GM12891 (cell line): ENCODE data around the gene XCL1.
"Not testable (repeated sequence)": the region's sequence is repeated elsewhere in the genome, so short reads cannot be mapped to it uniquely, and the experiment has no call there.

Experiments used
- PAX5 ChIP-seq: IDR thresholded peaks from 2 replicates; pipeline ENCODE4 v1.6.1; 2011; ENCODE audit warnings: low read length, moderate library complexity, mild to moderate bottlenecking; ENCODE audit not compliant: insufficient read depth, severe bottlenecking
- POLR2A ChIP-seq: IDR thresholded peaks from 2 replicates; pipeline ENCODE4 v1.6.1; 2011; ENCODE audit warnings: low read depth, low read length, control low read depth
- POLR2AphosphoS5 ChIP-seq: IDR thresholded peaks from 2 replicates; pipeline ENCODE4 v1.6.1; 2011; ENCODE audit warnings: low read depth, low read length, control low read depth
- SPI1 ChIP-seq: IDR thresholded peaks from 2 replicates; pipeline ENCODE4 v1.6.1; 2011; ENCODE audit warnings: low read depth, low read length, control low read depth
- TAF1 ChIP-seq: IDR thresholded peaks from 2 replicates; pipeline ENCODE4 v1.6.1; 2011; ENCODE audit warnings: low read depth, low read length, control low read depth

DNA sequence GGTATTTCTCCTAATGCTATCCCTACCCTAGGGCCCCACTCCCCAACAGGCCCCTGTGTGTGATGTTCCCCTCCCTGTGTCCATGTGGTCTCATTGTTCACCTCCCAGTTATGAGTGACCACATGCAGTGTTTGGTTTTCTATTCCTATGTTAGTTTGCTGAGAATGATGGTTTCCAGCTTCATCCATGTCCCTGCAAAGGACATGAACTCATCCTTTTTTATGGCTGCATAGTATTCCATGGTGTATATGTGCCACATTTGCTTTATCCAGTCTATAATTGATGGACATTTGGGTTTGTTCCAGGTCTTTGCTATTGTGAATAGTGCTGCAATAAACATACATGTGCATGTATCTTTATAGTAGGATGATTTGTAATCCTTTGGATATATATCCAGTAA lies 19.0 kb downstream of the XCL1 start:
- not testable (repeated sequence) for TF ChIP-seq POLR2A, TAF1, SPI1, POLR2AphosphoS5, PAX5
